ENCODE measurements around the gene RASSF4. TPM values are rescaled to one million over a fixed set of nuclear protein-coding genes. Genes with fewer than 3 reads are reported as not detected.

The RASSF4 gene
- 3.7 and 5.6 TPM in 2 replicates for total RNA-seq

GRCh38 chr10:44959247-44960087, at the start of gene RASSF4:
Gene RASSF4, plus strand, starts transcription at chr10:44959802. Its CDS starts 10,401 bp downstream, at chr10:44970203.

GRCh38 chr10:44911081-44911540, 48.5 kb upstream of the RASSF4 start, which contains the start of gene TMEM72:
Gene TMEM72, plus strand, starts transcription at chr10:44911337. Its CDS starts 176 bp downstream, at chr10:44911513.

GRCh38 chr10:44978570-44979280, 19.1 kb downstream of the RASSF4 start, which contains the start of gene DEPP1:
Gene DEPP1, minus strand, starts transcription at chr10:44978809. Its CDS starts 779 bp downstream, at chr10:44978030.

GRCh38 chr10:45000752-45001380, 41.3 kb downstream of the RASSF4 start, which contains the start of gene ZNF22:
Gene ZNF22, plus strand, starts transcription at chr10:45000923. Its CDS starts 2,446 bp downstream, at chr10:45003369.

Other genes starting within 250 kb of the RASSF4 start
- gene TMEM72, start 48.5 kb upstream of the RASSF4 start, total RNA-seq, result not detected in 2 replicates
- gene DEPP1, start 19.0 kb downstream of the RASSF4 start, total RNA-seq, result 230 and 326 TPM in 2 replicates
- gene ZNF22, start 41.1 kb downstream of the RASSF4 start, total RNA-seq, result 56.3 and 56.8 TPM in 2 replicates